GM23338 (cell line): ENCODE data around the gene AFAP1L2. TPM values are rescaled to one million over a fixed set of nuclear protein-coding genes. Genes with fewer than 3 reads are reported as not detected.

Experiments
- ATAC-seq: fragments of 200-7000 bp; cut with Tn5 transposase; 3 replicates; pipeline ENCODE4 v1.9.1; 2020
- DNase-seq: peaks from one replicate; pipeline ENCODE4 v3.0.0-alpha.2; 2015; ENCODE audit warnings: low spot score
- H2AFZ ChIP-seq: fragments of 200-600 bp; sonication (generic); 2 replicates; pipeline ENCODE4 v1.8.0; 2016; ENCODE audit warnings: antibody characterized with exemption, mild to moderate bottlenecking, moderate library complexity
- H3F3A ChIP-seq: fragments of 200-600 bp; sonication (generic); replicated peaks from 2 replicates; pipeline ENCODE4 v1.8.0; 2017; ENCODE audit warnings: antibody characterized with exemption, mixed run types, low read depth
- H3K27ac ChIP-seq: fragments of 200-600 bp; sonication (generic); 2 replicates; pipeline ENCODE4 v1.6.1; 2016; ENCODE audit warnings: low read depth
- H3K27me3 ChIP-seq: fragments of 200-600 bp; sonication (generic); 2 replicates; pipeline ENCODE4 v1.8.0; 2016; ENCODE audit warnings: mild to moderate bottlenecking, mixed run types, moderate library complexity; ENCODE audit not compliant: insufficient read depth
- H3K36me3 ChIP-seq: fragments of 200-600 bp; sonication (generic); 2 replicates; pipeline ENCODE4 v1.8.0; 2016; ENCODE audit warnings: mild to moderate bottlenecking; ENCODE audit not compliant: insufficient read depth
- H3K4me1 ChIP-seq: fragments of 200-600 bp; sonication (generic); 2 replicates; pipeline ENCODE4 v1.8.0; 2016; ENCODE audit warnings: mild to moderate bottlenecking, moderate library complexity; ENCODE audit not compliant: insufficient read depth
- H3K4me2 ChIP-seq: fragments of 200-600 bp; sonication (generic); 2 replicates; pipeline ENCODE4 v1.7.1; 2017; ENCODE audit warnings: mixed run types
- H3K4me3 ChIP-seq: fragments of 200-600 bp; sonication (generic); 2 replicates; pipeline ENCODE4 v1.6.1; 2016; ENCODE audit warnings: mixed run types
- H3K79me2 ChIP-seq: fragments of 200-600 bp; sonication (generic); replicated peaks from 2 replicates; pipeline ENCODE4 v1.8.0; 2017; ENCODE audit warnings: mild to moderate bottlenecking; ENCODE audit not compliant: insufficient read depth
- H3K9me2 ChIP-seq: fragments of 200-600 bp; sonication (generic); 2 replicates; pipeline ENCODE4 v1.8.0; 2017; ENCODE audit not compliant: insufficient read depth
- H4K20me1 ChIP-seq: fragments of 200-600 bp; sonication (generic); replicated peaks from 2 replicates; pipeline ENCODE4 v1.8.0; 2017; ENCODE audit warnings: mild to moderate bottlenecking; ENCODE audit not compliant: insufficient read depth
- H3K27ac Mint-ChIP-seq: 2 replicates; pipeline ENCODE4 v1.8.0; 2020; ENCODE audit warnings: inconsistent platforms, mild to moderate bottlenecking, moderate library complexity, mixed read lengths
- H3K27me3 Mint-ChIP-seq: 3 replicates; pipeline ENCODE4 v1.8.0; 2022; ENCODE audit warnings: low read depth, mild to moderate bottlenecking, moderate library complexity, mixed read lengths, inconsistent platforms; ENCODE audit not compliant: insufficient read depth, poor library complexity
- H3K36me3 Mint-ChIP-seq: 3 replicates; pipeline ENCODE4 v1.8.0; 2021; ENCODE audit warnings: low read depth, mild to moderate bottlenecking, inconsistent platforms, moderate library complexity, mixed read lengths
- H3K4me1 Mint-ChIP-seq: 3 replicates; pipeline ENCODE4 v1.8.0; 2020; ENCODE audit warnings: mild to moderate bottlenecking, inconsistent platforms, mixed read lengths
- H3K4me3 Mint-ChIP-seq: 3 replicates; pipeline ENCODE4 v1.8.0; 2021; ENCODE audit warnings: moderate library complexity, mild to moderate bottlenecking, inconsistent platforms, mixed read lengths
- H3K9me3 Mint-ChIP-seq: 3 replicates; pipeline ENCODE4 v1.8.0; 2020; ENCODE audit warnings: moderate library complexity, mild to moderate bottlenecking, inconsistent platforms, mixed read lengths
- CREB1 ChIP-seq: fragments of 250-450 bp; sonication (Bioruptor Pico); IDR thresholded peaks from 2 replicates; pipeline ENCODE4 v1.5.0; 2020; ENCODE audit warnings: low read depth, mild to moderate bottlenecking, moderate library complexity
- CTCF ChIP-seq, 2 experiments: fragments of 200-600 bp in 1 of 2; sonication (generic) in 1 of 2; conservative IDR thresholded peaks; 2 replicates each; pipeline versions ENCODE4 v1.5.1 to v1.6.1; 2016 to 2017; ENCODE audit warnings: antibody characterized with exemption in 2 of 2, low read depth in 2 of 2, mild to moderate bottlenecking in 2 of 2, moderate library complexity in 1 of 2
- ETS1 ChIP-seq: IDR thresholded peaks from 2 replicates; pipeline ENCODE4 v1.6.1; 2016; ENCODE audit warnings: antibody characterized with exemption
- EZH2 ChIP-seq: fragments of 200-600 bp; sonication (generic); IDR thresholded peaks from one replicate; pipeline ENCODE4 v1.8.0; 2017; ENCODE audit warnings: antibody characterized with exemption, mild to moderate bottlenecking, low read depth; ENCODE audit not compliant: unreplicated experiment
- EZH2phosphoT487 ChIP-seq: fragments of 200-600 bp; sonication (generic); IDR thresholded peaks from one replicate; pipeline ENCODE4 v1.8.1; 2018; ENCODE audit warnings: antibody characterized with exemption; ENCODE audit not compliant: unreplicated experiment
- JUNB ChIP-seq: IDR thresholded peaks from one replicate; pipeline ENCODE4 v1.6.1; 2016; ENCODE audit warnings: antibody characterized with exemption; ENCODE audit not compliant: unreplicated experiment
- NANOG ChIP-seq: IDR thresholded peaks from 2 replicates; pipeline ENCODE4 v1.6.1; 2016; ENCODE audit warnings: antibody characterized with exemption, borderline replicate concordance
- POLR2AphosphoS5 ChIP-seq: IDR thresholded peaks from 2 replicates; pipeline ENCODE4 v1.6.1; 2016; ENCODE audit warnings: antibody characterized with exemption, low read depth
- REST ChIP-seq: IDR thresholded peaks from one replicate; pipeline ENCODE4 v1.6.1; 2018; ENCODE audit warnings: antibody characterized with exemption; ENCODE audit not compliant: unreplicated experiment
- STAT1 ChIP-seq: IDR thresholded peaks from one replicate; pipeline ENCODE4 v1.6.1; 2016; ENCODE audit warnings: antibody characterized with exemption; ENCODE audit not compliant: unreplicated experiment
- ZNF114 ChIP-seq: fragments of 250-450 bp; sonication (Bioruptor Pico); IDR thresholded peaks from 2 replicates; pipeline ENCODE4 v1.5.0; 2020; ENCODE audit warnings: mild to moderate bottlenecking, moderate library complexity
- ZNF331 ChIP-seq: fragments of 250-450 bp; sonication (Bioruptor Pico); IDR thresholded peaks from 2 replicates; pipeline ENCODE4 v1.5.0; 2020; ENCODE audit warnings: low read depth, mild to moderate bottlenecking, moderate library complexity
- ZNF462 ChIP-seq: fragments of 250-450 bp; sonication (Bioruptor Pico); IDR thresholded peaks from 2 replicates; pipeline ENCODE4 v1.5.0; 2020; ENCODE audit warnings: mild to moderate bottlenecking, moderate library complexity
- polyA plus RNA-seq: library from polyadenylated mRNA; unstranded; fragments of >200 nt; fragmentation: Nextera tagmentation; extraction: Ambion mirVana; gene quantifications from 2 replicates; pipeline ENCODE4 v1.2.1, GENCODE V29; 2016
- total RNA-seq: library from RNA; depleted of rRNA; stranded (reverse); fragments of >200 nt; shearing (Covaris generic); gene quantifications from 2 replicates; pipeline ENCODE4 v1.2.3, GENCODE V29; 2014

AFAP1L2 gene
- total and polyA plus RNA-seq, 2 experiments from 2014 or later: 2.3 to 6.5 TPM

- H3K9me2 ChIP-seq: no peaks in the 10 kb centered on the region
- H3K27ac Mint-ChIP-seq: no peak overlapping the region
Observed at GRCh38 chr10:114291076-114291475, 113.2 kb downstream of the AFAP1L2 start.

More at GRCh38 chr10:114291076-114291475, 113.2 kb downstream of the AFAP1L2 start:
- H3K27ac ChIP-seq: no peak overlapping the region
- H2AFZ ChIP-seq: no peak overlapping the region
- H3K4me1 ChIP-seq: no peaks in the 10 kb centered on the region
- Mint-ChIP-seq H3K4me1 (no peaks in the 10 kb centered on the region; the same call in 2 of the 3 replicates), H3K4me3 (no peak overlapping the region), H3K9me3 (peaks cover 17% of the 10 kb centered on the region), H3K36me3 (peaks cover 18% of the 10 kb centered on the region), H3K27me3 (peaks cover 2% of the 10 kb centered on the region)
- H3K4me2 ChIP-seq: no peak overlapping the region
- no peaks in the 10 kb centered on the region for H4K20me1 ChIP-seq
- no peaks in the 10 kb centered on the region for H3K27me3 ChIP-seq
- H3K4me3 ChIP-seq: no peak overlapping the region
- H3K36me3 ChIP-seq: peaks cover 14% of the 10 kb centered on the region
- TF ChIP-seq ZNF462 (CRISPR knock-in tag) (no peak), JUNB (no peak), NANOG (no peak), ZNF114 (CRISPR knock-in tag) (no peak), CTCF (conservative IDR thresholded peaks at IDR 0.05; ENCODE audit: low read depth in 2 of 2) (no peak), CREB1 (CRISPR knock-in tag) (no peak), ETS1 (no peak), POLR2AphosphoS5 (no peak), EZH2 (no peak), ZNF331 (CRISPR knock-in tag) (no peak), REST (no peak), EZH2phosphoT487 (no peak), STAT1 (no peak)
- no peak for DNase-seq
- ATAC-seq: no peak
- no peaks in the 10 kb centered on the region for H3F3A ChIP-seq
- H3K79me2 ChIP-seq: no peaks in the 10 kb centered on the region
